Activated CD8-positive, alpha-beta T cell treated with anti-CD3 and anti-CD28 coated beads for 36 hours (primary cell): ENCODE data around the gene SPOP. TPM values are rescaled to one million over a fixed set of nuclear protein-coding genes. Genes with fewer than 3 reads are reported as not detected.

Source experiments
- ATAC-seq: fragments of 200-7000 bp; cut with Tn5 transposase; one replicate; pipeline ENCODE4 v1.10.0; 2021; ENCODE audit warnings: mild to moderate bottlenecking, moderate library complexity
- CTCF ChIA-PET: fragments of 350-600 bp; sonication (Branson Sonifier 250); formaldehyde crosslinking; loops from one replicate; lab custom pipeline; 2021; ENCODE audit warnings: antibody characterized with exemption; lab: Charles Lee
- POLR2A ChIA-PET: fragments of 350-600 bp; sonication (Branson Sonifier 250); formaldehyde crosslinking; loops from one replicate; lab custom pipeline; 2021; ENCODE audit warnings: antibody characterized with exemption; lab: Charles Lee
- DNase-seq: peaks from one replicate; pipeline ENCODE4 v3.0.0-alpha.2; 2020
- H3K27ac Mint-ChIP-seq: one replicate; pipeline ENCODE4 v1.8.0; 2021; ENCODE audit warnings: mild to moderate bottlenecking, mixed read lengths
- H3K27me3 Mint-ChIP-seq: one replicate; pipeline ENCODE4 v1.8.0; 2021; ENCODE audit warnings: mixed read lengths
- H3K36me3 Mint-ChIP-seq: one replicate; pipeline ENCODE4 v1.8.0; 2021; ENCODE audit warnings: low read depth, mixed read lengths
- H3K4me1 Mint-ChIP-seq: one replicate; pipeline ENCODE4 v1.8.0; 2021; ENCODE audit warnings: low read depth, mixed read lengths
- H3K4me3 Mint-ChIP-seq: one replicate; pipeline ENCODE4 v1.8.0; 2021; ENCODE audit warnings: mild to moderate bottlenecking, moderate library complexity, mixed read lengths
- H3K9me3 Mint-ChIP-seq: one replicate; pipeline ENCODE4 v1.8.0; 2021; ENCODE audit warnings: mixed read lengths
- CTCF ChIP-seq: fragments of 200-600 bp; IDR thresholded peaks from one replicate; pipeline ENCODE4 v1.8.0; 2022; ENCODE audit warnings: antibody characterized with exemption, mild to moderate bottlenecking
- intact Hi-C: fragments of 100-400 bp; cut with micrococcal nuclease; formaldehyde crosslinking; loops from one replicate; pipeline ENCODE4 v1.10.0; 2022
- total RNA-seq, 2 experiments: library from RNA; stranded (reverse); gene quantifications; one replicate each; pipeline ENCODE4 v1.2.3, GENCODE V29; 2021

Gene SPOP
- total RNA-seq, 2 experiments from 2014 or later, result 61.6 to 63.5 TPM

- CTCF ChIA-PET, result no interaction called here
- Mint-ChIP-seq H3K27me3 (no peaks in the 10 kb centered on the region), H3K27ac (no peak overlapping the region), H3K9me3 (no peaks in the 10 kb centered on the region), H3K36me3 (peaks cover 5% of the 10 kb centered on the region), H3K4me1 (peaks cover 35% of the 10 kb centered on the region), H3K4me3 (no peak overlapping the region)
- intact Hi-C loops, result no loop called here
- POLR2A ChIA-PET, result no interaction called here
- no peak for TF ChIP-seq CTCF
- DNase-seq (no peak), ATAC-seq (no peak)
These were observed 48.5 kb downstream of the SPOP start for GRCh38 chr17:49629447-49629846.

GRCh38 chr17:49624896-49625295 is 53.0 kb downstream of the SPOP start:
- POLR2A ChIA-PET, result interaction anchor here (0.6 kb wide), 1 partner anchor 22 kb away, joined by 3 read pairs; no protein-coding TSS in a partner anchor
- no peak for ATAC-seq
- H3K27ac Mint-ChIP-seq, result no peak overlapping the region
- peaks cover 21% of the 10 kb centered on the region for H3K36me3 Mint-ChIP-seq
- TF ChIP-seq CTCF, result no peak
- H3K27me3 Mint-ChIP-seq, result no peaks in the 10 kb centered on the region
- intact Hi-C loops, result no loop called here
- DNase-seq, result no peak
- H3K9me3 Mint-ChIP-seq, result no peaks in the 10 kb centered on the region
- H3K4me3 Mint-ChIP-seq, result no peak overlapping the region
- CTCF ChIA-PET, result interaction anchor here (0.6 kb wide), 1 partner anchor 819 kb away, joined by 3 read pairs; no protein-coding TSS in a partner anchor
- H3K4me1 Mint-ChIP-seq, result peaks cover 24% of the 10 kb centered on the region

DNA sequence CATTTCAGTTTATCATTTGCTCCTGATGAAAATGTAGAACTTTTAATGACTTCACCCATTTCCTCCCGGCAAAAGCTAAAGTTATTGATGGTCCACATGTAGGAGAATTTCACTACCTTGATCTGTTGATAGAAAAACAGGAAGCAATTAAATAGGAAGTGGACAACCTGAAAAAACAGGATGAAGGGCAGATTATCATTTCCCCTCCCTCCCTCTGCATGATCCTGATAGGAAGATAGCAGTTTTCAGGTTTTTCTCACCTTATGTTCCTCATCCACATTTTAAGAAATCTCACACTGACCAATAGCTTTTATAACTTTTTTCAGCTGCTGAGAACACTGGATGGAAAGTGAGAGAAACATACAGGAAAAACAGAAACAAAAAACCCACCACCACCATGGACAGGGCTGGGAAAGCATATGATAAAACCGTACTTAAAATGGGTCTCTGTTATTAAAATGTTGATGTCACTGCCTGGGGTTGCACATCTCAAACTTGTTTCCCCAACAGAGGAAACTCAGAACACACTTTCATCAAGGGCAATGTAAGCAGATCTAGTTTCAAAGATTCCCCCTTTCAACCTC is 55.9 kb downstream of the SPOP start:
- Mint-ChIP-seq H3K4me1 (peaks cover 24% of the 10 kb centered on the region), H3K9me3 (no peaks in the 10 kb centered on the region), H3K4me3 (no peak overlapping the region), H3K36me3 (peaks cover 34% of the 10 kb centered on the region), H3K27ac (peak overlapping the region; percentile 20), H3K27me3 (no peaks in the 10 kb centered on the region)
- intact Hi-C loops, result no loop called here
- TF ChIP-seq CTCF, result no peak
- ATAC-seq (no peak), DNase-seq (no peak)
- ChIA-PET CTCF (interaction anchor here (1.4 kb wide), 1 partner anchor 52 kb away, joined by 3 read pairs; no protein-coding TSS in a partner anchor), POLR2A (no interaction called here)

DNA sequence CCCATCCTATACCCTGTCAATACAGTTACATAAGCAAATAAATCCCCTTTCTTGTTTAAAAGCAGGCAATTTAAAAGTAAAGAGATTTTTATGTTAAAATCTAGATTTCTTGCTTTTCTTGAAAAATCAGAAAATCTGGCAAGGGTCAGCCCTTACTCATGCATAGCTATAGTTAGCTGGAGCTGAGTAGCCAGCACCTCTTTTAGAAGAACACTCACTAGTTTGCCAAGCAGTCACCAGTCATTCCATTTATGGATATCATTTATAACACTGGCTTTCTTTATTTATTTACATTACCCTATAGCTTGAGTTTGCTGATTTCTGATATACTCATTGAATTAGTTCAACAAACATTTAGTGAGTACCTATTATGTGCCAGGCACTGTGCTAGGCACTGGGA is 56.5 kb downstream of the SPOP start:
- DNase-seq, result no peak
- ChIA-PET CTCF (interaction anchor here (1.0 to 1.4 kb wide), 2 partner anchors 51 to 75 kb away, joined by 3 read pairs; no protein-coding TSS in a partner anchor), POLR2A (no interaction called here)
- Mint-ChIP-seq H3K9me3 (no peaks in the 10 kb centered on the region), H3K36me3 (peaks cover 36% of the 10 kb centered on the region), H3K4me3 (no peak overlapping the region), H3K4me1 (peaks cover 29% of the 10 kb centered on the region), H3K27me3 (no peaks in the 10 kb centered on the region), H3K27ac (no peak overlapping the region)
- ATAC-seq, result no peak
- intact Hi-C loops, result no loop called here
- no peak for TF ChIP-seq CTCF

GRCh38 chr17:49618028-49618611 is 59.8 kb downstream of the SPOP start:
- ATAC-seq (peak; percentile 58), DNase-seq (no peak)
- TF ChIP-seq CTCF, result no peak
- Mint-ChIP-seq H3K27ac (peak overlapping the region; percentile 66), H3K27me3 (no peaks in the 10 kb centered on the region), H3K4me1 (peaks cover 34% of the 10 kb centered on the region), H3K9me3 (no peaks in the 10 kb centered on the region), H3K36me3 (peaks cover 37% of the 10 kb centered on the region), H3K4me3 (no peak overlapping the region)
- ChIA-PET POLR2A (interaction anchor here (0.6 to 1.4 kb wide), 2 partner anchors 30 to 50 kb away, joined by 3 read pairs; no protein-coding TSS in a partner anchor), CTCF (interaction anchor here (1.2 to 1.6 kb wide), 8 partner anchors 10 to 78 kb away, joined by 3 to 7 read pairs (median 5); no protein-coding TSS in a partner anchor)
- intact Hi-C loops, result no loop called here
